NCI-H226 (cell line): ENCODE results near the gene ENOSF1.
"Not testable (repeated sequence)": the region's sequence is repeated elsewhere in the genome, so short reads cannot be mapped to it uniquely, and the experiment has no call there.

Source experiments
- DNase-seq: peaks from one replicate; pipeline ENCODE4 v3.0.0-alpha.2; 2015

The ENOSF1 gene

DNA sequence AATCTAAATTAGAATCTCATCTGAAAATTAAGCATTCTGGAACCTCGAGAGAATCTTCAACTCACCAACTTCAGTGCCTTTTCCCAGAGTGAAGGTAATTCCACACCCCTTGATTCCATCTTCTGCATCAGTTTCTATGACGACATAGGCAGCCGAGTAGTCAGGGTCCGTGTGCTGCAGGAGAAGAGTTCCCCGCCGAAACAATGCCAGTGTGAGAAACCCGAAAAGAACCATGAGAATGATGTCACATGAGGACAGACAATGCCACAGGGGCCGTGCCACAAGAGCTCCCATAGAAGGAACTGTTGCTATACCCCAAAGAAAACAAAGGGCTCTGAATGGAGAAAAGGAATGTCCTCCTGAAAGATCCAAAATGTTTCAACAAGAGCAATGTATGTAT lies 6.0 kb downstream of the ENOSF1 start:
- DNase-seq, result no peak

DNA sequence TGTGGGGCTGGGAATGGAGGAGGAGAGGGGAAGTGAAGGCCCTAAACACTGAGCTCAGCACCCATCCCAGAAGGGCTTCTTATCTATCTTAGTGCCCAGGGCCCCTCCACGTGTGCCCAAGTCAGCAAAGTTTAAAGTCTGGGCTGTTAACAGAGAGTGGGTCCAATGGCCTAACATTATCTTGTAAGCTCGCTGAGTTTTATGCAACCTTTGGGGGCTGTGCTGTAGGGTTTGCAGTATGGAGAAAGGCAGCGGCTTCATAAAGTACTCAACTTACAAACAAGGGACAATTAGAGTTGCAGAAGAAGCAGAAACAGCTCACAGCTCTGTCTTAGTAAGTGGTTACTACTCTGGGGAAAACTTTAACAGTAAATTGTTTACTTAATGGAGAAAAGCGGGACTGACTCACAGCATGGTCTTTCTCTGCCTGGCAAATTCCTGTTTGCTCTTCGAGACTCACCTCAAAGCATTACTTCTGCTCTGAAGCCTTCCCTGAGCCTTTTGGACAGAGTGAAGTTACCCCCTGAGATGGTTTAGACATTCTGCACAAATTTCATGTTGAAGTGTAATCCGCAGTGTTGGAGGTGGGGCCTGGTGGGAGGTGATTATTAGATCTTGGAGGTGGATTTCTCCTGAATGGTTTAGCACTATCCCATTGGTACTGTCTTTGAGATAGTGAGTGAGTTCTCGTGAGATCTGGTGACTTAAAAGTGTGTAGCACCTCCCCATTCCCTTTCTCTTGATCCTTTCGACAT lies 9.0 kb downstream of the ENOSF1 start:
- peak; percentile 59 for DNase-seq

DNA sequence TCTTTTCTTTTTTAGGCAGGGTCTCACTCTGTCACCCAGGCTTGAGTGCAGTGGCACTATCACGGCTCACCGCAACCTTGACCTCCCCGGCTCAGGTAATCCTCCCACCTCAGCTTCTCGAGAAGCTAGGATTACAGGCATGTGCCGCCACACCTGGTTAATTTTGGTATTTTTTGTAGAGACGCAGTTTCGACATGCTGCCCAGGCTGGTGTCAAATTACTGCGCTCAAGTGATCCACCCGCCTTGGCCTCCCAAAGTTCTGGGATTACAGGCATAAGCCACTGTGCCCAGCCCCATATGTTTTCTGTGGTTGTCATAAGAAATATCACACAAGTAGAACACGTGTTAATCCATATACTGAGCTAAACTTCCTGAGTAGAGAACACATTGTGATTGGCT lies 14.6 kb downstream of the ENOSF1 start:
- no peak for DNase-seq

DNA sequence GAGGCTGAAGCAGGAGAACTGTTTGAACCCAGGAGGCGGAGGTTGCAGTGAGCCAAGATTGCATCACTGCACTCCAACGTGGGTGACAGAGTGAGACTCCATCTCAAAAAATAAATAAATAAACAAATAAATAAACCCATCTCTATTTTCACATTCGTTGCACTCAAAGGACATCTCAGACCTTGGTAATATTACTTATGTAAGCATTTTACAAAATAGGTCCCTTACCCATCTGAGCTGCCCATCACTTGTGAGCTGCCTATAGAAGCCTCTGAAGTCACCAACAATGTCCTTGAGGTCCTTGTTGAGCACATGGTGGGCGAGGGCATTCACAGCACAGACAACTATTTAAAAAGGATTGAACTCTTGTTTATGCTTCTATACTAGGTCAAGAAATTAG lies 15.4 kb downstream of the ENOSF1 start:
- DNase-seq, result no peak

DNA sequence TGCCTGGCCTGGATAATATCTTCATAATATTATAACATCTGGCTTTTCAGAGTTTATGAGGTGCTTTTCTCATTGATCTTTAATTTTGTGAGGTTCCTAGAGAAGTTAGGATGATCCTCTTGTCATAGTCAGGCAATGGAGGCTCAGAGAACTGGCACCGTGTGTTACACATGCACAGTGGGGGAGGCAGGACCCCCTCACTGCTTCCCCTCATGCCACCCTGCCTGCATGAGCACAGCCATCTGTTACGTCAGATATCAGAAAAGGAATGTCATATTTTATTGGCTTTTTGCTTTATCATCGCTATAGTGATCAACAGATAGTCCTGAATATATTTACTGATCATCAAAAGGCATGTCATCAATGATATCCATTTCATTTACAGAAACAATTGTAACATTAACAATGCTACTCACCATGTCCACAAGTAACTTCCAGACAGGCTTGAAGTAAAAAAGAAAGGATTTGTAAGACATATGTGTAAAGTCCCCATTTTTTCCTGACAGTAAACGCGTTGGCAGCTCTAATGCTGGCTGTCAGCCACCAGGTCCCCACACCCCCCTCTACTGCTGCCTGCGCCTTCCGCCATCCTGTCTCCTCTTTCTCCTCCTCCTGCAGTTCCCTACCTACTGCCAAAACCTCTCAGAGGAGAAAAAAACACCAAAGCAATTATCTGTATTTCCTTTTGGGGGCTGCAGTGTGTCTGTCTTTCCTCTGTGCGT lies 18.8 kb downstream of the ENOSF1 start:
- no peak for DNase-seq

DNA sequence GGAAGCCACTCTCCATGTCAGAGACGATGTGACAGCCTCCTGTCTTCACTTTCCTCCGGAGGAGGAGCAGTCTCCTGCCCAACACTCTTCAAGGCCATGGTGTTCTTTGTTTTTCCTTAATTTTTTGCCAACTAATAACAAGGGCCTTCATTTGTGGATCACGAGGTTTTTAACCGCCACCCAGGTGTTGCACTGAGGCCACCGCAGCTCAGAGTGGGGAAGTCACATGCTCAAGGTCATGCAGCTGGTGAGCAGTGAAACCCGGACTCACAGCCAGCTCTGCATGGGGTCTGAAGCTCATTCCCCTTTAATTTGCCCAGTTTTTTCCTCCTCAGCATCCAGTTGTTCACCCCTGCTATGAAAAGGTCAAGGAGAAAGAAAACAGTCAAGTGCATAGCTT lies 19.6 kb downstream of the ENOSF1 start:
- DNase-seq, result no peak

DNA sequence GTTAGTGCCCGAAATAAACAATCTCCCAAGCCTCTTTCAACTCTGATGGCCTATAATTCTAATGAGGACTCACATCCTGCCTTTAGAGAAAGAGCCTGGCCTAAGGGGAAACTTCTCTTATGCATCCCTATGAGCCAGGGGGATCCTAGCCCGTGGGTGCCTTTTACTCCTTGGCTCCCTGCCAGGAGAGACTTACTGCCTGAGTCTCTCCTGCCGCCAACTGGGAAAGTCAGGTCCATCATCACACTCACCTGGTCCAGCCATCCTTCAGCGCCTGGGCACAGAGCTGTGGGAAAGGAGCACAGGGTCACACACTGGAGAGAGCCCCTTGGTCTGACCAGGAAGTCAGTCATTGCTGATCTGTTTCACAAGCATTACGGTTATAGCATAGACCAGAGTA lies 24.1 kb downstream of the ENOSF1 start:
- DNase-seq, result no peak

DNA sequence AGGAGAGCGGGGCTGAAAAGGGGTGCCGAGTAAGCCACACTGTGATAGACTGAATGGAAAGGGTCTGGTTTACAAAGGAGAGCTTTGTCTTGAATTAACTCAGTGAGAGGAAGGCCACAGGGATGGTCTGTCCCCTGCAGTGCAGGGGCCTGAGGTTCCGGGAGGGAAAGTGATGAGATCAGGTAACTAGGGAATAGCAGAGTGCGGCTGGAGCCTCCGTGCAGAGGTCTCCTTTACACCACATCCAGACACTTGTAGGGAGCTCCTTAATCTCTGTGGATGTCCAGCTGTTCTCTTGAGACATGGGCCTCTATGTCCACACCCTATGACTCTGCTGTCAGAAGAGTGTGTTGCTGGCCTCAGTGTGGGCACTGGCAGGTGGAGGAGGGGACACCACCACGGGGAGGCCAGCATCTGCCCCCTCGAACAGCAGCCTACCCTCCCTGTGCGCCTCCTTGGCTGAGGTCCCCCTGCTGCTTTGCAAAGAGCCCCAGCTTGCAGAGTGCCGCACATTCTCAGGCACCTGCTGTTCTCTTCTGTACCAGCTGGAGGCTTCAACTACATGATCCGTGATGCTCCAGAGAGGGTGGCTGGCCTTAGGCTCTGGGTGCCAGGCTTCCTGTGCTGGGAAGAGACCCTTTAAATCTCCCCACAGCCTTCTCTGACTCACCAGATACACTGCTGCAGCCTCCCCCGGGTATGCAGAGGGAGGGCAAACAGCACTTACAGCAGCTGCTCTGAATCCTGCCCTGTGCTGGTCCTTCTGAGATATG lies 25.9 kb downstream of the ENOSF1 start:
- peak; percentile 12 for DNase-seq

DNA sequence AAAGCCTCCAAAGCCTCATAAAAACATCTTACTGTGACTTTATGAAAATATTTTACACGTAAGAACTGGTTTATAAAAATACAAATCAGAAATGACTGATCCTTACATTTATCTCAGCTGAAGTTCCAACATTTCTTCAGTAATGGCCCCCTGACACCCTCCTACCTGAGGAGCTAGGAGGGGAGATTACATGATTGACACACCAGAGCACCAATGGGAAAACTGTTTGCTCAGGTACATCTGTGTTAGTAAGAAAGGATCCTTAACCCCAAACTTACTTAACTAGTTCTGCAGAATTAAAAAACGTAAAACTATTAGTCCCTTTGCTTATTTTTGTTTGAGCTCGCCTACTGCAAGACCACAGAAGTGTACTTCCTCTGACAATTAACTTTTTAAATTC lies 27.0 kb downstream of the ENOSF1 start:
- DNase-seq, result no peak

DNA sequence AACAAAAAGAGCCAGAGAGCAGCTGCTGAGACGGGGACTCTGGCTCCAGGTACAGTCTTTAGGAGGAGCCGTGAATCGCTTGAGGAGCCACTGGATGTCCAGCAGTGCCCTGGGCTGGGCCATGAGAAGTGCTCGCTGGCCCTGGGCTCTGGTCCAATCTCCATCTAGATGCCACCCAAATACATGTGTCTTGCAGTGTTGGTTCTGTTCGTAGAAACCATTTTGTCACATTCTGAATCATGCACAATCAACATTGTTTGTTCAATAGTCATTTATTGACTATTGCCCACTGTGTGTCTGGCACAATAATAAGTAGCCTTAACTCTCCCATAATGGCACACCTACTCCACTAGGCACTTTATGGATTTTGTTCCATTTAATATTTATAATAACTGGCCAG lies 28.9 kb downstream of the ENOSF1 start:
- DNase-seq, result no peak

DNA sequence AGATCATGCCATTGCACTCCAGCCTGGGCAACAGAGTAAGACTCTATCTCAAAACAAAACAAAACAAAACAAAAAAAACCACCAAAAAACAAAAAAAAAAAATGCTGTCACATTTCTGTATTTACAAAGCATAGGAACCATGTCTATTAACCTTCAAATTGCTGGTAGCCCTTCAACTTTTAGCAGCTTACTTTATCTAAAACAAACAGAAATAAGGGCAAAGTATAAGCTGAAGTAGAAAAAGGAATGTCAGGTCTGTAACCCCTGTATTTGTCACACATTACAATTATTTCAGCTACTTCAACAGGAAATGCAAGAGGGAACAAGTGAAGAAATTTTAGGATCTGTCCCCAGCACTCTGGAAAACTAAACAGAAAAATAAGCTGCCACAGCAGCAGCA lies 29.6 kb downstream of the ENOSF1 start:
- no peak for DNase-seq

DNA sequence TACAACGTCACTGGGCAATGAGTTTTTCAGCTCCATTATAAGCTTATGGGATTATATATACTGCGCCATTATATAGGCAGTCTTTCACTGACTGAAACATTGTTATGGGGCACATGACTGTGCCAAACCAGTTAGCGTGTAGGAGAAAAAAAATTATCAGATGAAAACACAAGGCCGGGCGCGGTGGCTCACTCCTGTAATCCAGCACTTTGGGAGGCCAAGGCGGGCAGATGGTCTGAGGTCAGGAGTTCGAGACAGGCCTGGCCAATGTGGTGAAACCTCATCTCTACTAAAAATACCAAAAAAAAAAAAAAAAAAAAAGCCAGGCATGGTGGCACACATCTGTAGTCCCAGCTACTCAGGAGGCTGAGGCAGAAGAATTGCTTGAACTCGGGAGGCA lies 30.0 kb downstream of the ENOSF1 start:
- not testable (repeated sequence) for DNase-seq

DNA sequence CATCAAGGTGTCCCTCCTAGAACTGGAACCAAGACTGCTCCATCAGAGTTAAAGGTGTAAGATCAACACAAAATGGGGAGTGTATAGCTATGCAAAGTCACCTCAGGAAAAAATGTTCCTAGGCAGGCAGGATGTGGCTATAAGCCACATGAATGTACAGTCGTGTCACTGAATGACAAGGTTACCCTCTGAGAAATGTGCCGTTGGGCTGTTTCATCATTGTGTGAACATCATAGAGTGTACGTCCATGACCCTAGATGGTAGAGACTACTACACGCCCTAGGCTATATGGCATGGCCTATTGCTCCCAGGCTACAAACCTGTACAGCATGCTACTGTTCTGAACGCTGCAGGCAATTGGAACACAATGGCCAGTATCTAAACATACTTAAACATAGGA lies 30.4 kb downstream of the ENOSF1 start:
- DNase-seq, result no peak

DNA sequence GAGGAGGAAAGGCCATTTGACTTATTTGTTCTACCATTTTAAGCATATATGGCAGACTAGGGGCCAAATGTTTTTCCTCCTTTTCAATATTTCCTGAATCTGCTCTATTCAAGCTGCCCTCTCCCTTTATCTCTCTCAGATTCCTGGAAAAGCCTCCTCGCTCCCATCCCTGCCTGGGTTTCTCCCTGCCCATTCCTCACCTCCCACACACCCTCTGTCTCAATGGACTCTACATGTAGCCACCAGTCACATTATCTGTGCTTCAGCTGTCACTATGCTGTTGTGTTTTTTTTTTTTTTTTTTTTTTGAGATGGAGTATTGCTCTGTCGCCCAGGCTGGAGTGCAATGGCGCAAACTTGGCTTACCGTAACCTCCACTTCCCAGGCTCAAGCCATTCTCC lies 32.0 kb downstream of the ENOSF1 start:
- DNase-seq, result no peak

DNA sequence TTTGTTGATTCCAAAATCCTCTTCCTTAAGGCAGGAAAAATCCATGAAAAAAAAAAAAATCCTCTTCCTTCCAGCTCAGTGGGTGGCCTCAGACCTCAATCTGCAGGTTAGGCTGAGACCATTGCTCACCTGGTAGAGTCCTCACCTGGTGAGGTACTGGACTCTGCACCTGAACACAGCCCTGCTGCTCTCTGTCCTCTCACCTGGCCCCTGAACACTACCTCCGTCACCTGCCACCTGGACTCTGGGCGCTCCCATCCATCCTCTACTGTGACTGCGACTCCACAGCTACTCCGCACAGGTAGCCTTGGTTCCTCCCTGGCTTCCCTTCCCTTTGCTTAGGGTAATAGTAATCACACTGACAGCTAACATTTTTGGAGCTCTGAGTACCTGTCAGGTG lies 32.9 kb downstream of the ENOSF1 start:
- no peak for DNase-seq

DNA sequence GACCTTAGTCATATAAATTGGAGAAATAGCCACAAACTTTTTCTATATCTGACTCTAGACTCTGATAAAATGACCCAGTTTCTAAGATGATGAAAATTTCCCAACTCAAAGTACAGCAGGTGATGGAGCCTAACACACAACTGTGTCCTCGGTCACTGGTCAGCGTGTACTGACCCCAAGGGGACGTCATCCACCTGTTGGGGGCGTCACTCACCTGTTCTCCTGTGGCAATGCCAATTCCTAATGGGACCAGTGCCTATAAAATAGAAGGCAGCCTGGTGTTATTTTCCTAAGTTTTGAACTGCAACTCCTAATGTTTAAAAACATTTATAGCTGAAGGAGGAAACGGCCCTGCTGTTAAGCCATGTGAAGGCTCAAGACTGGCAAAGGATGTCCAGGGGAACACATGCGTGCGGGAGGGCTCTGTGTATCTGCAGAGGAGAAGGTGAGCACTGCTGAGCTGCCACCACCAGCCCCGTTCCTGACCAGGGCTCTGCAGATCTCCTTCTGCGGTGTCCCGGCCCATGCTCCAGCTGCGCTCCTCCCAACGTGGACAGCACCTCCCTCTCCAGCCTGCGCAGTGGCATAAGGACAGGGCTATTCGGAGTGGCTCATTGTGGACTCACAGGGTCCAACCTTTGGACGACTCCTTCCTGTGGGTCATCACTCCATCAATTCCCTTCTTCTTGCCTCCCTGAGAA lies 33.8 kb downstream of the ENOSF1 start:
- no peak for DNase-seq

DNA sequence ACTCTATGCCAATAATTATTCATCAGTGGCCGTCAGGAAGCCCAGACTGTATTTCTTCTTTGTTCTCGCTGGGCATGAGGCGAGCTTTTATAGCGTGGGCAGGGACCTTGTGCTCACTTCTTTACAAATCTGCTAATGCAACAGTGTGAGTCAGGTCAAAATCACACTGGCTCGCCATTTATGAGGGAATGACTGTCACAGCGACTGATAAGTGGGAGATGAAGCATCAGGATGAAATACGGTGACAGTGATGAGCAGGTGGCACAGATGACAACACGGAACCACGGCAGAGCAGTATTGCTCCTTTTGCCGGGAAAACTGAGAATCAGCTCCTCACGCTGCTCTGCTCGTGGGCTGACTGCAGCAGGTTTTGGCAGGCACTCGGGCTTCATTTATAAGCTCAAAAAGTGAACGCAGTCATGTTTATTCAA lies 34.5 kb downstream of the ENOSF1 start:
- no peak for DNase-seq

DNA sequence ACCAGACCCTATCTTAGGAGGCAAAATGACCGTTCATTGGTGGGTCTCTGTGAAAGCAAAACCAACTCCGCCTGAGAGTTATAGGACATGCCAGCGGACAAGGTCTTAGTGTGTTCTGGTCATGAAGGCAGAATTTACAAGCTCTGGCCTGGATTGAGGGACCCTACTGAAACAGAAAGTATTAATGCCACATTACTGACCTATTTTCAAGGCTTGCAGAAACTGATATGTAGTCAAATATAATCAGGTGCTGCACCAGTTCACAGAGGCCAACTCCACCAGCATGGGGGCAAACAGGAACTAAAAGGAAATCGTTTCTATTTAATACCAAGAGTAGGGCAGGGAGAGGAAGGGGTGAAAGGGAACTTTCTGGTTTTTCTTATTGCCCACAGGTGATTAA lies 35.3 kb downstream of the ENOSF1 start:
- no peak for DNase-seq

DNA sequence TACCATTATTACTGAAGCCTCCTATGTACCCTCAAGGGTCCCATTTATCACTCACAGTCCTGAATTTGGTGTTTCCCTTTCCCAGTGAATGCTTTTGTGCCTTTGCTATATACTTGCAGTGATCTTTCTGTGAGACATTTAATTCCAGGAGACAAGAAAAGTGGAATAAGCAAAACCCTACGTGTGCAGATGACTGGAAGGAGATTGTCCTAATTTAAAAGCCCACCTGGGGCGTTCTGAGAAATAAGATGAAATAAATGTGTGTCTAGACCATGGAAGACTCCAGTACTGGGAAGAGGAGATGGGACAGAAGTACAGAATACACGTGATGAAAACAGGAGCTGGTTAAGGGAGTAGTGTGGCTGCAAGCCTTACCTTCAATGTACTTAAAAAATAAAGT lies 35.7 kb downstream of the ENOSF1 start:
- no peak for DNase-seq

DNA sequence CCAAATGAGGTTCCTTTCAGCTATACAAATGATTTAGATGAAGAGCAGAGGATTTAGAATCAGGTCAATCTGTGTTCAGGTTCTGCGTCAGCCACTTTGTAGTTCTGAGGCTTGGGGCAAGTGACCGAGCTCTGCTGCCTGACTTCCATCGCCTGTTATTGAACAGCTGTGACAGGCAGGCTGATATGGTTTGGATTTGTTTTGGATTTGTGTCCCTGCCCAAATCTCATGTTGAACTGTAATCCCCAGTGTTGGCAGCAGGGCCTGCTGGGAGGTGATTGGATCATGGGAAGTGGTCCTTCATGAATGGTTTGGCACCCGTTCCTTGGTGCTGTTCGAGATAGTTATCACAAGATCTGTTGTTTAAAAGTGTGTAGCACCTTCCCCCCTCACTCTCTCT lies 36.4 kb downstream of the ENOSF1 start:
- no peak for DNase-seq

DNA sequence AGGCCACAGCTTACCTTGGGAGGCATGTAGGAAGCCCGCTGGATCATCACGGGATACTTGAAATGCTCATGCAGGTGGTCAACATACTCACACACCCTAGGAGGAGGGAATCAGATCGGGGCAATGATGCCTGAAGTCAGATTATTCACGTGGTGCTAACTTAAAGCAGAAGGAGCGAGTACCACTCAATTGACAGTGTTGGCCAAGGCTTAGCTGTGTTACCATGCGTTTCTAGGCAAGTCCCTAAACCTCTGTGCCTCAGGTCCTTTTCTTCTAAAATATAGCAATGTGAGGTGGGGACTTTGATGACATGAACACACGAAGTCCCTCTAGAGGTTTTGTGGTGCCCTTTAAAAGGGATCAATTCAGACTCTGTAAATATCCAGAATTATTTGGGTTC lies 37.1 kb downstream of the ENOSF1 start:
- DNase-seq, result no peak

DNA sequence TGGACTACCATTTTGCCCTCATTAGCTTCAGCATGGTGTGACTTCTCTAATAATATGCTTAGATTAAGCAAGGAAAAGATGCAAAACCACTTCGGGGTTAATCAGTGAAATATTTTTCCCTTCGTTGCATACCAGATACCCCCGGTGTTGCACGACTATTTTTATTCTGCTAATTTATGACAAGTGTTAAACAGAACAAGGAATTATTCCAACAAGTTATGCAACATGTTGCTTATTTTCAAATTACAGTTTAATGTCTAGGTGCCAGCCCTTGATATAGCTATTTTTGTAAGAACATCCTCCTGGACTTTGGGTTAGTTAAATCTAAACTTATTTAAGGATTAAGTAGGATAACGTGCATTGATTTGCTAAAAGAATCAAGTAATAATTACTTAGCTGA lies 38.7 kb downstream of the ENOSF1 start:
- DNase-seq, result no peak

DNA sequence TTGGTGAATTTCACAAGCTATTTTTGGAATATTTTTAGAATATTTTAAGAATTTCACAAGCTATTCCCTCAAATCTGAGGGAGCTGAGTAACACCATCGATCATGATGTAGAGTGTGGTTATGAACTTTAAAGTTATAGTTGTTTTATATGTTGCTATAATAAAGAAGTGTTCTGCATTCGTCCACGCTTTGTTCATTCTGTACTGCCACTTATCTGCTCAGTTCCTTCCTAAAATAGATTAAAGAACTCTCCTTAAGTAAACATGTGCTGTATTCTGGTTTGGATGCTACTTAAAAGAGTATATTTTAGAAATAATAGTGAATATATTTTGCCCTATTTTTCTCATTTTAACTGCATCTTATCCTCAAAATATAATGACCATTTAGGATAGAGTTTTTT lies 39.1 kb downstream of the ENOSF1 start:
- DNase-seq, result no peak
